Measurements from ENCODE around the gene SLC23A3.

Gene SLC23A3

DNA sequence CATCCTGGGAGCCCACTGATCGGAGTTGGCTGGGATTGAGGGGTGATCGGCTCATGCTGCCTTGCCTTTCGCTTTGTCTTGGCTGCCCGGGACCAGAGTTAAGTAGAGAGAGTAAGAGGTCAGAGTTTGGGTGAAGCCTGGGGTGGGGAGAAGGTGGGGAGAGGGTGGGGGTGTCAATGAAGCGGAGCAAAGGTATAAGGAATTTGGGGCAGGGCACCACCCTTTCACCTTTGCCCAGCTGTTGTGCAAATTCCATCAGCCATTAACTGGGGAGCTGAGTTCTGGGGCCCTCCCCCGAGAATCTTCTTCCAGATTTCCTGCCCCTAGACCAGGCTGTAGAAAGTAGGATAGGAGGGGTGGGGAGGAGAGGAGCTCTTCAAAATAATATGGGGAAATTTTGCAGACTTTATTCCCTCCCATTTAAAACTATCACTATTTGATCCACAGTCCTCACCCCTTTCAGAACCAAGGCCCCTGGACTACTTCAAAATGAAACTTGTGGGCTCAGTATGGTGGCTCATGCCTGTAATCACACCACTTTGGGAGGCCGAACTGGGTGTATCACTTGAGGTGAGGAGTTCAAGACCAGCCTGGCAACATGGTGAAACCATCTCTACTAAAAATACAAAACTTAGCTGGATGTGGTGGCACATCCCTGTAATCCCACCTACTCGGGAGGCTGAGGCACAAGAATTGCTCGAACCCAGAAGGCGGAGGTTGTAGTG, at the start of gene SLC23A3:
Gene SLC23A3 (minus strand): TSS at position 100 of the 725 bp plus-strand sequence. CDS start 45 bp downstream, at position 55.
- DNase-seq, result no peak

DNA sequence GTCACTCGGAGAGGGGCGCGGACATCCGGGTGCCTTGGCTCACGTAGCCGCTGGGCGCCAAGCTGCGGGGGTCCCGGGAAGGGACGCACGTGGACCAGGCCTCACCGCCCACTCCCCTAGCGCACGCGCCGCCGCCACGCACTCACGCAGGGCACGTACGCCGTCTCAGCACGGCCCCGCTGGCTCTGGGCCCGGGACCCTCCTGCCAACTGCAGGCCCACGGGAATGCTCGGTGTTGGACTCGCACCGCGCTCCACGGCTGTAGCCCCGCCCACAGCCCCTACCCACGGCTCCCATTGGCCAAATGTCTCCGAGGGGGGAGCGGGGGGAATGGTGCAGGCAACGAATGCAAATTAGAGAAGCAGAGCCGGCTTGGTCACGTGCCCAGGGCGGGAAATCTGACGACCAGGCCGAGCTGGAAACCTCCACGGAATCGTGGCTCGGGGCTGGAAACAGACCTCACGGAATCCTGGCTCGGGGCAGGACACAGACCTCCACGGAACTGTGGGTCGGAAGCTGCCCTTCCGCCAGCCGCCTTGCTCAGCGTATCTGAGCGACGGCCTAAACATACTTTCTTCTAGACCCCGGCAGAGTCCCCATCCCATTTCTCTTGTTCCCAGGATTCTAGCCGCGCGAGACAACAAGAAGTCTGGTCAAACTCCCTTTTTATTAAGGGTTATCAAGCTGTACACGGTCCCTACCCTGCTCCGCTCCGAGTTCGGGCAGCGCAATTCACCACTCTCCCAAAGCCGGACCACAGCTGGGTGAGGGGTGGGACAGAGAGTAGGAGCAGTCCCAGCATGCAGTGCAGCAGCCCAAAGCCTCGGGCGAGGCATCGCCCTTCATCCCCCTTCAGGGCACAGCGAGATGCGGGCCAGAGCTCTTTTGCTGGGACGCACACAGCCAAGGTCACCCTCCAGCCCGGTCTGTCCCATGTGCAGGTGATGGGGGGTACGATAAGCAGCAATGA, 49.2 kb upstream of the SLC23A3 start, which contains the start of gene ABCB6:
Gene ABCB6 (minus strand): TSS at position 227 of the 970 bp plus-strand sequence. CDS start 285 bp downstream, outside the sequence.
- DNase-seq, result peak; percentile 83

DNA sequence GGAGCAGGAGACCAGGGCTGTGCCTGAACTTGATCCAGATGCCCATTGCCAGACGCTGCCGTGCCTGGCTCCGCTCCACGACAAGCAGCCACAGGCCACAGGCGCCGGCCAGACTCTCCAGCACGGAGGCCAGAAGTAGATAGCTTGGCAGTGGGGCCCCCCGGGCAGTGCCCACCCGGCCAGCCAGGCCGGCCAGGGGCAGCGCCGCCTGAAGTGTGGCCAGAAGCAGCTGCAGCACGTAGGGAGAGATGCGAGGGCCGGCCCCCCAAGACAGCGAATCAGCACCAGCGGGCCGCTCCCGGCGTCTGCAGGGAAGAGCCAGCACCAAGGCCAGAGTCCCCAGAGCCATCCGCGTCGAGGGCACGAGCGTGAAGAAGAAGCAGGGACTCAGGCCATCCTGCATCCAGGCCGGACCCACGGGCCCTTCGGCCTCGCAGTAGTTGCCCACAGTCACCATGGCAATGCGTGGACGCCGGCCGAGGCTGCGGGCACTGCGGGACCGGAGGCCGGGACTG, 48.4 kb upstream of the SLC23A3 start:
- peak; percentile 68 for DNase-seq

GRCh38 chr2:219216535-219216915, 46.7 kb upstream of the SLC23A3 start:
- DNase-seq, result no peak

- DNase-seq, result no peak
Observed at GRCh38 chr2:219215871-219216534, 46.2 kb upstream of the SLC23A3 start.

- DNase-seq, result no peak
Observed at GRCh38 chr2:219214786-219215185, 45.0 kb upstream of the SLC23A3 start.

GRCh38 chr2:219214141-219214540, 44.3 kb upstream of the SLC23A3 start:
- no peak for DNase-seq

DNA sequence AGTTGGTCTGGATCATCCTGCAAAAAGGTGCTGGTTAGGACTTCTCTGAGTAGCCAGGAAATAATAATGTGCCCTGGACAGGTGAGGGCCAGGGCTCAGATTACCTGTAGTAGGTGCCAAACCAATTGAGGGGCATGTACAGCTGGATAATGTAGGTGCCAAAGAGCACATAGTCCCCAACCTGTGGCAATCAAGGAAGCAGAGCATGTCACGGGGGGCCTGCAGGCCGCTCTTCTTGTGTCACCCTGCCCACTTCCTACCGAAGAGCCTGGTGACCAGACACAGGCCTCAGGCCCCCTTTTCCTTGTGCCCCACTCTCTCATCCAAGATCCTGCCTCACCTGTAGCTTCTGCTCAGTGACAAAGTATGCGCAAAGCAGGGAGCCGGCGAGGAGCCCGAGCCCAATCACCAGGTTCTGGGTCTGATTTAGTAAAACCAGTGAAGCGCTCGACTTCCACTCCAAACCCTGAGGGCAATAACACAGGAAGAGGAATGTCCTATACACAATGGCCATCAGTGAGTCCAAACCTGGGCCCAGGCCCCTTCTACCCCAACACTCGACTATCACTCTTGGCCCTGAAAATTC, 43.8 kb upstream of the SLC23A3 start:
- no peak for DNase-seq

GRCh38 chr2:219213026-219213415, 43.2 kb upstream of the SLC23A3 start:
- DNase-seq, result no peak

DNA sequence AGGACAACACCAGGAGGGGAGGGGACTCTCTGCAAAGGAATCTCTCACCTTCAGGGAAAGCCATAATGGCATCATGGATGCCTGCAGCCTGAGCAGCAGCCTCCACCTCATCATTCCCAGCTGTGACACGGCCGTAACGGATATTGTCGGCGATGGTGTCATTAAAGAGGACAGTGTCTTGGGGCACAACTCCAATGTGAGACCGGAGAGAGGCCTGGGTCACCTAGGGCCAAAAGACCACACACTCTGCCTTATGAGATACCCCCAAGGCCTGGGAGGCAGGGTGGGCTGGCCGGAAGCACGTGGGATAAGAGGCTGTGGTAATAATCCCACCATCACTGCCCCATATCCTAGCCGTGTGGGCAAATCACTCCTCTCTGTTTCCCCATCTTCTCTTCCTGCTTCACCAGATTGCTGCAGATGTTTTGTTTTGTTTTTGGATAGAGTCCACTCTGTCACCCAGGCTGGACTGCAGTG, 41.1 kb upstream of the SLC23A3 start:
- no peak for DNase-seq

DNA sequence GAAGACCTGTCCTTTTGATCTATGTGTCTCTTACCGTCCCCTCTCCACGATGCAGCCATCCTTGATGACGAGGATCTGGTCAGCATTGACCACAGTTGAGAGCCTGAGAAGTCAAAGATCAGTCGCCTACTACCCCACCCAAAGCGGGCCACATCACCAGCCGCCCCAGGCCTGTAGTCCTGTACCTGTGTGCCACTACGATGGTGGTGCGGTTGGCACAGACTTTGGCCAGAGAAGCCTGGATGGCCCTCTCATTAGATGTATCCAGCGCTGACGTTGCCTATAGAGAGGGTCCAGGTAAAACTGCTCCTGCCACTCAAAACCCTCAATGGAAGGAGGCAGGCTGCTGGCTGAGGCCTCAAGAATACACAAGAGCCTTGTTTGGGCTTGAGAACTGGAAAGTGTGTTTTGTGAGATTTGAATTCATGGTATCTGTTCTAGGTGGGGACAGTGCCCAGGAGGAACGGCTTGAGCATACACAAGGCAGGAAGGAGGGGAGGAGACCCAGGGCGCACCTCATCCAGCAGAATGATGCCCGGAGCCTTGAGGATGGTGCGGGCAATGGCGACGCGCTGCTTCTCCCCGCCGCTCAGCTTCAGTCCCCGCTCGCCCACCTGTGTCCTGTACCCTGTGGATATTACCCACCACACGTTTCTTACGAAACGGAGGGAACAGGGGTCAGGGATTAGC, 40.5 kb upstream of the SLC23A3 start:
- DNase-seq, result no peak

DNA sequence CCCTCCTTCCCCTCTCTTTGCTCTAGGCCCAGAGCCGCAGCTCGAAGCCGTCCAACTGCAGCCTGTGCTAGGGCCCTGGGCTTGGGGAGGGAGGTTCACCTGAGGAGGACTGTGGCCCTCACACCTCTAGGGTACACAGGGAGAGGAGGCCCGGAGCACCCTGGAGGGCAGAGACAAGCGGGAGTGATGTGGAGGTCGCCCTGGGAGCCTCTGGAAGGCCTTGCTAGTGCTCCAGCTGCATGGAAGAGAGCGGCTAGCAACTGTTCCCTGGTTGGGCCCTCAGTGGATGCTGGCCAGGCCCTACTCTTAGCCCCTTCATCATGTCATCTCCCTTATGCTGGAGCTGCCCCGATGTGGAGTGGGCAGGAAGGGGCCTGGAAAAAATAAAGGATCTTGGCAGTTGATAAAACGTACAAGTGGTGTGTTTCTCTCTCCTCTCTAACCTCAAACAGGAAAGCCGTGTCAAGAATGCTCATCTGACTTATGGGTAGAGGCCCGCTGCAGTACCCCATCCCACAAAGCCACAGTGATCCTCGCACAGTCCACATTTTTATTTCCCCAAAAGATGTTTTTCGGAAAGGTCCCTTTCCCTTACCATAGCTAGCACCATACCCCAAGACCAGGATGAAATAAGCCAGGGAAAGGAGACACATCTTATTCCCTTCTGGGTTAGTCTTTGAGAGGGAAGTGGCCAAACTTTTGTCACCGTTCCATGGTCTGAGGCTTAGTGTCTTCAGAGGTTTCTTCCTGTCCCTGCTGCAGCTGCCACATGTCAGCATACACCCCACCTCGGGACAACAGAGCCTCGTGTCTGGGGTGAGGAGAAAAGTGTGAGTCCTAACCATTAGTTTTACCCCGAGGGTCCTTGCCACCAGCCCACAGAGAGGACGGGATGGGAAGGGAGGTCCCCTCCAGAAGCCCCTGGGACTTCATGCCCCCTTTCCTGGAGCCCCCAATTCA, 39.7 kb upstream of the SLC23A3 start:
- DNase-seq, result no peak

- no peak for DNase-seq
Observed at GRCh38 chr2:219207884-219208740, 38.3 kb upstream of the SLC23A3 start.

- no peak for DNase-seq
Observed at GRCh38 chr2:219207134-219207883, 37.5 kb upstream of the SLC23A3 start.

GRCh38 chr2:219206328-219207133, 36.7 kb upstream of the SLC23A3 start, which contains the start of gene ZFAND2B:
Gene ZFAND2B, plus strand, starts transcription at chr2:219206782. Its CDS starts 206 bp downstream, at chr2:219206988.
- DNase-seq, result peak; percentile 90

DNA sequence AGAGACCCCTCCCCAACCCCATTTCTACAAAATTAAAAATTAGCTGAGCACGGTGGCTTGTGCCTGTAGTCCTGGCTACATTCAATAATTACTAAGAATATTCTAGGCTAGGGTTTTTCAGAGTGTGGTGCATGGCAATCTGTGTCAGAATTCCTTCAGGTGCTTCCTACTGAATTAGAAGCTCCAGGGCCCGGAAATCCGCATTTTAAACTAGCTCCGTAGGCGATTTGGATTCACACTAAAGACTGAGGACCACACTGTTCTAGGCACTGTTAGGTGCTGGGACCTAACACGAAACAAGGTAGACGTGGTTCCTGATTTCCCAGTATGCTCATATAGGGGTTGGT, 36.1 kb upstream of the SLC23A3 start:
- DNase-seq, result no peak

- DNase-seq, result no peak
Observed at GRCh38 chr2:219205165-219205538, 35.3 kb upstream of the SLC23A3 start.

All from NCI-H748 treated with DMSO at 0.1 percent for 48 hours (cell line).